ENCODE measurements around the gene AKAP11. TPM values are rescaled to one million over a fixed set of nuclear protein-coding genes. Genes with fewer than 3 reads are reported as not detected.

AKAP11 gene
- total RNA-seq, 1 donor from 2014 or later = 31.5 TPM

DNA sequence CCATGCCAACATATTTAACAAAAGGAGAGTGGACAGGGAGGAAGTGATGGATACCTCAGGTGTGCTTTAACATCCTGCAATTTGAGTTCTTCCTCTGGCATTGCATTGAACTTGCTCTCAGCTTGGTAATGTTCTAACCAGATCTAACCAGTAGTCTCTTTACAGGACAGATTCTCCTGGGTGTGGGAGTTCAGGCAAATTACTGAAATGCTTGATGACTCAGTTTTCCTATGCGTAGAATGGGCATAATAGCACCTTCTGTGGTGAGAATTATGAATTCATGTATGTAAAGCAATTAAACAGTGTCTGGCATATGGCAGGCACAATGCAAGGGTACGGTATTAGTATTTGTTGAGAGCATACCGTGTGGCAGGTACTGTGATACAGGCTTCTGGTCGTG lies 3.6 kb downstream of the AKAP11 start:
- no peak overlapping the region for H3K4me3 Mint-ChIP-seq
- Histone ChIP-seq H2AFZ (replicated peaks) (no peak overlapping the region), H3K4me2 (no peak overlapping the region), H3K79me2 (ENCODE audit: low read depth) (peaks cover 84% of the 10 kb centered on the region), H4K20me1 (ENCODE audit: low read depth) (peaks cover 32% of the 10 kb centered on the region), H3K27ac (no peak overlapping the region), H3K4me1 (peaks cover 28% of the 10 kb centered on the region), H3K9ac (no peak overlapping the region), H3K36me3 (no peaks in the 10 kb centered on the region), H3K9me3 (ENCODE audit: low read depth) (peaks cover 4% of the 10 kb centered on the region), H3K27me3 (no peaks in the 10 kb centered on the region), H3F3A (ENCODE audit: low read depth) (peaks cover 30% of the 10 kb centered on the region), H3K4me3 (no peak overlapping the region)
- TF ChIP-seq, protein P1, sequence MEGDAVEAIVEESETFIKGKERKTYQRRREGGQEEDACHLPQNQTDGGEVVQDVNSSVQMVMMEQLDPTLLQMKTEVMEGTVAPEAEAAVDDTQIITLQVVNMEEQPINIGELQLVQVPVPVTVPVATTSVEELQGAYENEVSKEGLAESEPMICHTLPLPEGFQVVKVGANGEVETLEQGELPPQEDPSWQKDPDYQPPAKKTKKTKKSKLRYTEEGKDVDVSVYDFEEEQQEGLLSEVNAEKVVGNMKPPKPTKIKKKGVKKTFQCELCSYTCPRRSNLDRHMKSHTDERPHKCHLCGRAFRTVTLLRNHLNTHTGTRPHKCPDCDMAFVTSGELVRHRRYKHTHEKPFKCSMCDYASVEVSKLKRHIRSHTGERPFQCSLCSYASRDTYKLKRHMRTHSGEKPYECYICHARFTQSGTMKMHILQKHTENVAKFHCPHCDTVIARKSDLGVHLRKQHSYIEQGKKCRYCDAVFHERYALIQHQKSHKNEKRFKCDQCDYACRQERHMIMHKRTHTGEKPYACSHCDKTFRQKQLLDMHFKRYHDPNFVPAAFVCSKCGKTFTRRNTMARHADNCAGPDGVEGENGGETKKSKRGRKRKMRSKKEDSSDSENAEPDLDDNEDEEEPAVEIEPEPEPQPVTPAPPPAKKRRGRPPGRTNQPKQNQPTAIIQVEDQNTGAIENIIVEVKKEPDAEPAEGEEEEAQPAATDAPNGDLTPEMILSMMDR (IDR thresholded peaks at IDR 0.05) = no peak
- TF ChIP-seq EZH2 (IDR thresholded peaks at IDR 0.05) = no peak
- no peak for TF ChIP-seq EZH2phosphoT487 (IDR thresholded peaks at IDR 0.05)
- H3K9me3 Mint-ChIP-seq = peaks cover 5% of the 10 kb centered on the region
- H3K36me3 Mint-ChIP-seq = no peaks in the 10 kb centered on the region
- no peak for DNase-seq (ENCODE audit: low spot score)
- H3K4me1 Mint-ChIP-seq = peaks cover 25% of the 10 kb centered on the region
- H3K27me3 Mint-ChIP-seq (ENCODE audit: insufficient read depth, low read depth) = peaks cover 2% of the 10 kb centered on the region
- H3K27ac Mint-ChIP-seq = no peak overlapping the region

DNA sequence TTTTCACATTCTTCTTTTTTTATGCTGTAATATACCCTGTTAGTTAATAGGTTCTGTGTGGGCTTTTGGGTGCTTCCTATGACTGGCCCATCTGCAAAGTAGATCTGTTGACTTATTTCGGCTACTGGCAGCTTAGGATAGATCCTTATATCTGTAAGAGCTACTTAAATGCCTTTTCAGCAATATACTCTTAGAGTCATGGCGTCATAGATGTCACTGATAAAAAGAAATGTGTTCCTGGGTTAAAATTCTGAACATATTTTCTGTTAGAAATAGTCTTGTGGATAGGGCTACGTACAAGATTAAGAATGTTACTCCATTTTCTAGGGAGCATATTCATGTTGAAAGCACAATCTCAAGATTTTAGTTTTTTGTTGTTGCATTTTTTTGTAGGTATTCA lies 4.7 kb downstream of the AKAP11 start:
- Mint-ChIP-seq H3K4me1 (peaks cover 18% of the 10 kb centered on the region), H3K4me3 (no peak overlapping the region), H3K9me3 (no peaks in the 10 kb centered on the region), H3K27me3 (ENCODE audit: insufficient read depth, low read depth) (peaks cover 2% of the 10 kb centered on the region), H3K36me3 (no peaks in the 10 kb centered on the region), H3K27ac (no peak overlapping the region)
- no peaks in the 10 kb centered on the region for H3K9me3 ChIP-seq (ENCODE audit: low read depth)
- no peak overlapping the region for H3K9ac ChIP-seq
- no peak overlapping the region for H3K4me2 ChIP-seq
- no peak overlapping the region for H3K27ac ChIP-seq
- no peaks in the 10 kb centered on the region for H3K36me3 ChIP-seq
- peaks cover 41% of the 10 kb centered on the region for H4K20me1 ChIP-seq (ENCODE audit: low read depth)
- no peak overlapping the region for H3K4me3 ChIP-seq
- no peak overlapping the region for H2AFZ ChIP-seq (replicated peaks)
- no peak for DNase-seq (ENCODE audit: low spot score)
- TF ChIP-seq EZH2phosphoT487 (IDR thresholded peaks at IDR 0.05) (no peak), EZH2 (IDR thresholded peaks at IDR 0.05) (no peak)
- TF ChIP-seq, protein P1 (IDR thresholded peaks at IDR 0.05) = no peak
- H3F3A ChIP-seq (ENCODE audit: low read depth) = peaks cover 19% of the 10 kb centered on the region
- H3K4me1 ChIP-seq = peaks cover 35% of the 10 kb centered on the region
- no peaks in the 10 kb centered on the region for H3K27me3 ChIP-seq
- H3K79me2 ChIP-seq (ENCODE audit: low read depth) = peaks cover 96% of the 10 kb centered on the region

GRCh38 chr13:42277618-42278276 lies 5.8 kb downstream of the AKAP11 start:
- Histone ChIP-seq H3K4me1 (peaks cover 36% of the 10 kb centered on the region), H3F3A (ENCODE audit: low read depth) (peaks cover 11% of the 10 kb centered on the region), H3K27me3 (no peaks in the 10 kb centered on the region), H3K9ac (no peak overlapping the region), H2AFZ (replicated peaks) (no peak overlapping the region), H3K79me2 (ENCODE audit: low read depth) (peaks cover 100% of the 10 kb centered on the region), H3K27ac (no peak overlapping the region), H3K4me3 (no peak overlapping the region), H3K9me3 (ENCODE audit: low read depth) (no peaks in the 10 kb centered on the region), H3K36me3 (no peaks in the 10 kb centered on the region), H3K4me2 (no peak overlapping the region), H4K20me1 (ENCODE audit: low read depth) (peaks cover 46% of the 10 kb centered on the region)
- TF ChIP-seq EZH2 (IDR thresholded peaks at IDR 0.05) = no peak
- TF ChIP-seq, protein P1 (IDR thresholded peaks at IDR 0.05) = no peak
- no peak for TF ChIP-seq EZH2phosphoT487 (IDR thresholded peaks at IDR 0.05)
- DNase-seq (ENCODE audit: low spot score) = no peak
- Mint-ChIP-seq H3K9me3 (no peaks in the 10 kb centered on the region), H3K27ac (no peak overlapping the region), H3K36me3 (no peaks in the 10 kb centered on the region), H3K4me1 (peaks cover 17% of the 10 kb centered on the region), H3K4me3 (no peak overlapping the region), H3K27me3 (ENCODE audit: insufficient read depth, low read depth) (no peaks in the 10 kb centered on the region)

Measured in neural progenitor cell (in vitro differentiated cells).